ENCODE data around the gene PHF11.

Gene PHF11

DNA sequence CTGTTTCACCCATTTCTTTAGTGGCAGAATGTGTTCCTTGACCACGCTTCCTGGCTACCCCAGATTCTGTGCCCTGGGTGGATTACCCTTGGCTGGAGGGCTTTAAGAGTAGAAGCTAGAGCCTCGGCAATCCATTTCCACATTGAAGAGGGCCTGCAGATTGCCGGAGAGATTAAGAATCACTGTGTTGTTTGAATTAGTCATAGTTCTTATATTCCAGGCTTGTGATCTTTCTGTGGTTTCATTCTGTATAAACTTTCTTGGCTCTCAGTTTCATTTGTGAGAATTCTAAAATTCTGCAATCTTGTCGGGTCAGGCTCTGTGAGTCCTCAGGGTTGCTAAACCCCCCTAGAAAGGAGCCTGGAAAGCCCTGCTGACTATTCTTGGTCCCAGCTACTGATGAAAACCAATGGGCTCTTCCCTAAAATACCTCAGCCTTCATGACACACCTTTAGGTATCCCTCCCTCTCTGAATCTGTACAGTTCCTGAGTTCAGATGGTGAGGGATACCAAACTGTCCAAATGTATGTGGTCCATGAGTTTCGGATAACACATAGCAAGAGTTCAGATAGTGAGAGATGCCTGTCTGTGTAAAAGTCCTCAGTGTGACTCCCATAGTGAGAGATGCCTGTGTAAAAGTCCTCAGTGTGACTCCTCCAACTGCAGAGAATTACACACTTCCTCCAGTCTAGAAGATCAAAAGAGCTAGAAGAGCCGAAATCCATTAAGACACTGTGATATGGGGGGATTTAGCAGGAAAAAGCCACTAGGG, 4.3 kb downstream of the PHF11 start:
- DNase-seq, result no peak

DNA sequence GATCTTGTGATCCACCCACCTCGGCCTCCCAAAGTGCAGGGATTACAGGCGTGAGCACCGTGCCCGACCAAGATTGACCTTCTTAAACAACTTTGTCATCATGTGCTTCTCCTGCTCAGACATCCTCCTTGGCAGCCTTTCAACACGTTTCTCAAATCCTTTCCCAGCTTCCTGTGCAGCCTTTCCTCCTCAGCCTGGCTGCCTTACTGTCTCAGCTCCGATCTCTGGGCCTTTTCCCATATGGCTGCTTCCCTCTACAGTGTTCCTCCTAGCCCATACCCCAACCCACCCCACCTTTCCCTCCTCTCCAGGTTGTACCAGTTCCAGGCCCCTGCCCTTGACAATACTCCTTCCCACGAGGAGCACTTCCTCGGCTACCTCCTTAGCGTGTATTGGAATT, 7.2 kb downstream of the PHF11 start:
- DNase-seq, result no peak

DNA sequence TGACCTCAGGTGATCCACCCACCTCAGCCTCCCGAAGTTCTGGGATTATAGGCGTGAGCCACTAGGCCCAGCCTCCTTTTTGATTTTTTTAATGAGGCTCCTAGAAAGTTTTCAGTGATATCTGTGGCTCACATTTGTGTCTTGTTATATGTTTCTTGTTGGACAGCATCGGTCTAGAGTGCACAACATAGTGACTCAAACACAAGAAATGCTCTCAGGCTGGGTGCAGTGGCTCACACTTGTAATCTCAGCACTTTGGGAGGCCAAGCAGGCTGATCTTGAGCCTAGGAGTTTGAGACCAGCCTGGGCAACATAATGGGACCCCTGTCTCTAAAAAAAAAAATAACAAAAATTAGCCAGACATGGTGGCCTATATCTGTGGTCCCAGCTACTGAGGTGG, 8.2 kb downstream of the PHF11 start:
- DNase-seq, result no peak

DNA sequence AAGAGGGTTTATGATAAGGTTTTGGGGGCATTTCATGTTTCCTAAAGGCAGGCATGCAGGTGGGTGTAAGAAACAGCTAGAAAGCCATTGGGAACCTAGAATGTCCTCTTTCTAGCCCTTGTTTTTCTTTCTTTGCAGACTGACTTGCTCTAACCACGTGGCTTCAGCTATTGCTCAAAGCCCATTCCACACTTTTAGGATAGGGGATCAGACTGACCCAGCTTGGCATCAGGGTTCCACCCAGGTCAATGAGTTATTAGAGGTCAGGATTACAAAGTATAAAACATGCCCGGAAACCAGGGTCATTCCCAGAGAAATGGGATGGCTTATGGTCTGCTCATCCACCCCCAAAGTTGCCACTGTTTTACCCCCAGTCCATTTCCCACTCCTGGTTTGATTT, 16.8 kb downstream of the PHF11 start:
- DNase-seq, result no peak

DNA sequence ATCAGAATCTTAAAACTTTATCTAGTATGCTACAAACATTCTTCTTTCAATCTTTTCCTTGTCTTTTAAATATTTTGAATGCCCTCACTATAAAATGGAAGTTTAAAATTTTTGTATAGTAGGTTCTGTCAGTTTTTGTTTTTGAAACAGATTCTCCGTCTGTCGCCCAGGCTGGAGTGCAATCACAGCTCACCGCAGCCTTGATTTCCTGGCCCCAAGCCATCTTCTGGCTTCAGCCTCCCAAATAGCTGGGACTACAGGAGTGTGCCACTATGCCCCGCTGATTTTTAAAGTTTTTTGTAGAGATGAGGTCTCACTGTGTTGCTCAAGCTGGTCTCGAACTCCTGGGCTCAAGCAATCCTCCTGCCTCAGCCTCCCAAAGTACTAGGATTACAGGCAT, 20.7 kb downstream of the PHF11 start:
- no peak for DNase-seq

DNA sequence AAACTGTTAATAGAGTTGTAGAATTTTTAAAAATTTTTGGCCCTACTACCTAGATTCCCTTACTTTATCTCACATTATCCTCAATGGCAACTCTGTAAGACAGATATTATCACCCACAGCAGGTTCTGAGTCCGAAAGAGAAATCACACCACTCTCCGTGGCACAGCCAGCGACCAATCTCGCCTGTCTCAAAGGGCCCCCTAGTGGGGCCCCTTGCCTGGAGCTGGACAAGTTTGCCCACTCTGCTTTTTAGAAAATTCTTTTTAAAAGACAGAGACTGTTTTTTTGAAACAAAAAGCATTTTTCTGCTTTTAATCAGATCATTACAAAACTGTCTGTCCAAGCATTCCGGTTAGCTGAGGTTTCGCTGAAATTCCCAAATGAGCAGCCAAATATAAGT, 21.7 kb downstream of the PHF11 start:
- no peak for DNase-seq

DNA sequence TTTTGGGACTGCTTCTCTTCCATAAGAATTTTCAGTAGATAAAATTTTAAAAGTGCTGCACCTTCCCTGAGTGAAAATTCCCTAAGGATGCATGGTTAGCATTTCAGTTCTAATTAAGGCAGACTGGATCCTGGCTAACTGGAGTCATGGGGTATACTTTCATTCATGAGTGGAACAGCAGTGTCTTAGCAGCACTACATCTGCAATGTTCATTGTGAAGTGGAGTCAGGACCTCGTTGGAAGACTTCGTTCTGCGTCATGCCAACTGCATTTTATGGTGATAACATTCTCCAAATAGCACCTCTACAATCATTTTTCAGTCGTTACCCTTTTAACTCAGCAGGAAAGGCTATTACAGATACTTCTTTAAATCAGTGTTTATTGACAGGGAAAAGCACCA, 25.5 kb downstream of the PHF11 start:
- no peak for DNase-seq

DNA sequence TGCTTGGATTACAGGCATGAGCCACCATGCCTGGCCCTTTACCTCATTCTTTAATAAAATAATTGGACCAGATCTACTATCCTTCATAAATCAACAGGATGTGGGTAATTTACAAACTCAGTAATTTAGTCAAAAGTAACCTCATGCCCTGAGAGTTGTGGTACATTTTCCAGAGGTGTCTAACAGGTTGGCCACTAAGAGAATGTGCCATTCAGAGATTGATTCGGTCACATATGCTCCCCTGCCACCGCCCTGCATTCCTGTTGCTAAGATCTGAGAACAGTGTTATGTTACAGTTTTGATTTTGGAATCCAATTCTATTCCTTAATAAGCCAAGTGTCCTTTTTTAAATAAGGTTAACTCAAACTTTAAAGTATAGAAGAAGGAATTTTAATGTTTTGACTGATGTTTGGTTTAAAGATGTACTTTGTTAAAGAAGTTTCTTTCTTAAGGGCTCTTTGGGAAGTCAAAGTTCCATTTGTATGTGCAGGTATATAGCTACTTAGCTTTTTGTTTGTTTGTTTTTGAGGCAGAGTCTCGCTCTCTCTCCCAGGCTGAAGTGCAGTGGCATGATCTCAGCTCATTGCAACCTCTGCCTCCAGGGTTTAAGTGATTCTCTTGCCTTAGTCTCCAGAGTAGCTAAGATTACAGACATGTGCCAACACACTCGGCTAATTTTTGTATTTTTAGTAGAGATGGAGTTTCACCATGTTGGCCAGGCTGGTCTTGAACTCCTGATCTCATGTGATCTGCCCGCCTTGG, 29.2 kb downstream of the PHF11 start:
- DNase-seq, result no peak

DNA sequence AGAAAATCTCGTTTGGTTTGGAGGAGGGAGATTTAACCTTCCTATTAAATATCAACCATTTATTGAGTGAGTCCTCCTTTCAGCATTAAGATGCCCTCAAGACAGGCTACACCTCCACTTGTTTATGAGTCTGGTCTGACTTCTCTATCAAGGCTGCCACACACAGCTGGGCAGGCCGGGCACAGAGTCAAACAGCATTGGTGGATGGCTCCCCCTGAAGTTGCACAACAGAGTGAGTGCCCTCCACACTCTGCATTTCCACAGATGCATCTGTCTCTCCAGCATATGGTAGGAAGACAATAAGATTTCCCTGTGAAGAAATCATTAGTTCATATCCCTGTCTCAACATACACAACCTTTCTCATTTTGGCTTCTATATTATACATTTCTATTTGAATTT, 31.4 kb downstream of the PHF11 start:
- DNase-seq, result no peak

DNA sequence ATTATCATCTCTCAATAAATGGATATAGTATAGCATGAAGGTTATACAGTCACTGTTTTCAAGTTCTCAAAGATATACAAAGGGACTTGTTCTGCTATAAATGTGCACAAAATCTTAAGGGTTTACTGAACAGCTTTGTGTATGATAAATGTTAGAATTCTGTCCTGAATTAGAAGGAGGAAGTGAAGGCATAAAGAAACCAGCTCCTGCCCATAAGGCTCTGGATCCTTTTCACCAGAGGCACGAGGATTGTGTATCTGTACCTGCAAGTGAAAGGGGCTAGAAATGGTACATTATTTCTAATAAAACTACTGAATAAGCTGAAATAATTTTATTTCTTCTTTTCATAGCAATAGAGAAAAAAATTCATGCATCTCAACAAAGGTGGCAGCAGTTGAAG, 32.4 kb downstream of the PHF11 start:
- no peak for DNase-seq

DNA sequence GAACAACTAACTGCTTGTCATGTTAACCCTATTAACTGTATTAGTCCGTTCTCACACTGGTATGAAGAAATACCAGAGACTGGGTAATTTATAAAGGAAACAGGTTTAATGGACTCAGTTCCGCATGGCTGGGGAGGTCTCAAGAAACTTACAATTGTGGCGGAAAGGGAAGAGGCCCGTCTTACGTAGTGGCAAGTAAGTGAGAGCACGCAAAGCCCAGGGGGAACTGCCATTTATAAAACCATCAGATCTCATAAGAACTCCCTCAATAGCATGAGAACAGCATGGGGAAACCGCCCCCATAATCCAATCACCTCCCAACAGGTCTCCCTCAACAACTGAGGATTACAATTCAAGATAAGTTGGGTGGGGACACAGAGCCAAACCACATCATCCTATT, 34.7 kb downstream of the PHF11 start:
- no peak for DNase-seq

DNA sequence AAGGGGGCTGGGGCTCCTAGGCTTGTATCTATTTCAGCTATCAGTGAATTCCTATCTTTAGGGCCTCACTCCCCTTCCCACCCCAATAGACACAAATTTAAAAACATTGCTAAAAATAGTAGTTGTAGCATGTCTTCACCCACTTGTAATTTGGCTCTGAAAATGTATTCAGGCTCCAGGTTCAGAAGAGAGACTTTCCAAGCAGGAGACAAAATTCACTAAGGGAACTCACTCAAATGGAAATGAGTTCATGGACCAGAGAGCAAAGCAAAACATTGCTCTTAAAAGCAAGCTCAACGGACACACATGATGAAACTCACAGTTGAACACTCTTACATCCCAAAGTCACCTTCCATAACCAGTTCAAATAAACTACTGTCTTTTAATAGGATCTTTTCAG, 36.8 kb downstream of the PHF11 start:
- DNase-seq, result no peak

DNA sequence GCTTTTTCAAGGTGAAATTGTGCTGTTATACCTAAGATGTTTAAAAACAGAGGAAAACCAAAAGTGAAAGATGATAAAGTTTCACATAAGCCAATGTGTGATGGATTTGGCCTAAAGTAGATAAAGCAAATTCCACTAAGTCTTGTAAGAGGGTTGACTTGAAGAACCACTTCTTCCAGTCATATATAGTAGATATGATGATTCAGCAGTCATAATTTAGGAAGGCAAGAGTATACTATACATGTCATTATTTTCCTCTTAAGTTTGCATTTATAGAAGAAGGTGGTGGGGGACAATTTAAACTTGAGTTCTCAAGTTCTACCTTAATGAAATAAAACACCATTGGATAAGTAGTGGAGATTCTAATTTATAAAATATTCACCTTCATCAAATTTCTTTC, 37.3 kb downstream of the PHF11 start:
- DNase-seq, result no peak

DNA sequence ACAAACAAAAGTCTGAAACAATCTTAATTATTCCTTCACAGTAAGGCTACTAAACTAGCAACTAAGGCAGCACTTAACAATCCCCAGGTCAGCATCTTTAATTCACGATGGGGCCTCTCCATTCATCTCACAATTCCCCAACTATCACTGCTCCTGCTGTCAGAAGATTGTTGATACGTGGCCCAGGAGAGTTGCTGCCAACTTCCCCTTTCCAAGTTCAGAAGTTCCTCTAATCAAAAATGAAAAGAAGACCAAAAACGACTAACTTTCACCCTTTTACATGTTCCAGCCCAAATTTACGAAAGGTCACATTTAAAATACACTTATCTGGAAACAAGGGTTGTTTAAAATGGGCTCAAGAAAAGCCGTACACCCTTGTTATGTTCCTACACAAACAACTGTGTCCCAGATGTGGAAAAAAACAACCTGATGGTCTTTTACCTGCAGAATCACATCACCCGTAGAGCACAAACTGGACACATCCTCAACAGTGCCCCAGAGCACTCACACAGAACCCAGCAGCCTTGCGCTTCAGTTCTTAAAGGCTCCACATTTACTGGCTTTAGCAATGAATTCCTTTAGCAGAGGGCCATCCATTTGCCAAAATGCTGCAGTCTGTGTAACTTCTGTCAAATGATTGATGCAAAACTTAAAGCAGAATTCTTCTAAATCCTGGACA, 38.0 kb downstream of the PHF11 start:
- DNase-seq, result no peak

DNA sequence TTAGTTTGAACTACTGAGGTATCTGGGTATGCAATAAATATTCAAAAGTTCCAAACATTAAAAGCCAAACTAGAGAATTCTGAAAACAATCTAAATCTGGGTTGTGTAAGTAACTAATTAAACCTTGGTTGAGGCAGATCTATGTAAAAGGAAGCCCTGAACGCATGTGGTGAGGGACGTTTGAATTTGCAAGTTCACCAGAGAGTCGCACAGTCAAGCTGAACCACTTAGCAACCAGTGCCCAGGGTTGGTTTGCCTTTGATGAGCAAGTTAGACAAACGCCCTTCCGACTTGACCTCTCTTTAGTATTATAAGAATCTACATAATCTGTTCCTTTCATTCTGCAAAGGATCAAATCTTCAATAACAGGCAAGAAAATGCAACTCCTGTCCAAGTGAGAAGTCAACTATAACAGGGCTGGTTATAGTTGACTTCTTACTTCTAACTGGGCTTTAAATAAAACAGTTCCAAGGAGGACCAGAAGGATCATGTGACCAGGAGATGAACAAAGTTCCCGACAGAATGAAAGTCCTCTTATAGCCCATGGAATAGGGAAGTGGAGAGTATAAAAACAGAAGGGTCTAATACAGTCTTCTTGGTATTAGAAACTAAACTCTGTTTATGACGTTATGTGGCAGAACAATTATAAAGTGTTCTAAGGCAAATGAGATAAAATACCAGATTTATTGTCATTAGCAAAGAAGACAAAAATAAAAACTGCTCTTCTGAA, 40.6 kb downstream of the PHF11 start:
- DNase-seq, result no peak

DNA sequence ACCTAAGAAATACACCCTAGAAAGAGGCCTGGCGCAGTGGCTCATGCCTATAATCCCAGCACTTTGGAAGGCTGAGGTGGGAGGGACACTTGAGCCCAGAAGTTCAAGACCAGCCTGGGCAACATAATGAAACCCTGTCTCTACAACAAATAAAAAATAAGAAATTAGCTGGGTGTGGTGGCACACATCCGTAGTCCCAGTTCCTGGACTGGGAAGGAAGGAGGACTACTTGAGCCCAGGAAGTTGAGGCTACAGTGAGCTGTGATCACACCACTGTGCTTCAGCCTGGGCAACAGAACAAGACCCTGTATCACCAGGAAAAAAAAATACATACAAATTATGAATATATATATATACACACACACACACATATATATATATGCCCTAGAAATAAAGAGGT, 42.7 kb downstream of the PHF11 start:
- no peak for DNase-seq

DNA sequence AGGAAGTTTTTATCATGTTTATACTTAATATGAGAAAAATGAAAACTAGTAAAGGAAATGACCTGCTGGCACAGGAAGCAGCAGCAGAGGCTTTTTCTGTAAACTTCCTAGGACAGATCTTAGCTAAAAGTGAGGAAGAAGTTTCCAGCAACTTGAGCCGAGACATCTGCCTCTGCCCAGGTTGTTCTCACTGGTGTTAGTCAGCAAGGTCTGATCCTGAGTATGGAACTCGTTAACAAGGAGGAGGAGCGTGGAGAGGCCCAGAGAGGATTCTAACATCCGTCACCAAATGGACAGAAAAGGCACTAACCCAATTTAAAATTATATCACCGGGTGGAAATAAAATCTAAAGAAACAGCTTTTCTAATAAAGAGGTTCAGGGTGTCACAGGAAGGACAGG, 43.6 kb downstream of the PHF11 start:
- no peak for DNase-seq

DNA sequence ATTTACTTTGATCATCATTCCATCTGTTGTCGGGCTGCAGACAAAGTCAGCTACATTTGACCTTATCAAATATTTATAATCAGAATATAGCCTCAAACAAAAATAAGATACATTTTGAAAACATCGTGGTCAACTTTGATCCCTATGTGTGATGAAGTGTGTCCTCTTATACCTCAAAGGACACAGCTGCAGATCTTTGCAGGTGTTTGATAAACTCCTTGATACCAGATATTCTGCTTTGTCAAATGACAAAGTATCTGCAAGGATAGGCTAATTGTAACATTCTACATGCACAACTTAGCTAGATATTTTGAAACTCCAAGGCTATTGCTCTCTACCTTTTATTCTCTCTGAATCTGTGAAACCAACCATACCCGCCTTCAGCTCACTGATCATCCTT, 44.0 kb downstream of the PHF11 start:
- no peak for DNase-seq

DNA sequence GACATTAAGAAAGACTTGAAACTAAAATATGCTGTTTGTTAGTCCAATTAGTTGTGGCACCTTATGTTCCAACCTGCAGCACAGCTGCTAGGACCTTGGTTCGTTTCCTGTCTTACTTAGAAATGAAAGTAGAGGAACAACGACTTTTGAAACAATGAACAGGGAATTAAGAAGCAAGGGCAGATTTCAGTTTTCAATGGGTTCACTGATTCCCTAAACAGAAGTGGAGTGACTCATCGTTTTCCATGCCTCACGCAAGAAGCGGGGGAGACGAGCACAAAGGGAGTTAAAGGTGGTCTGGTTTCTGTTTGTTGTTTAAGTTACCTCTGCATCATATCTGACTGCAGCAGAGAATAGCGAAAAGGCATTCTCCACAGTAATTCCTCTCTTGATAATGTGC, 44.8 kb downstream of the PHF11 start:
- DNase-seq, result no peak

DNA sequence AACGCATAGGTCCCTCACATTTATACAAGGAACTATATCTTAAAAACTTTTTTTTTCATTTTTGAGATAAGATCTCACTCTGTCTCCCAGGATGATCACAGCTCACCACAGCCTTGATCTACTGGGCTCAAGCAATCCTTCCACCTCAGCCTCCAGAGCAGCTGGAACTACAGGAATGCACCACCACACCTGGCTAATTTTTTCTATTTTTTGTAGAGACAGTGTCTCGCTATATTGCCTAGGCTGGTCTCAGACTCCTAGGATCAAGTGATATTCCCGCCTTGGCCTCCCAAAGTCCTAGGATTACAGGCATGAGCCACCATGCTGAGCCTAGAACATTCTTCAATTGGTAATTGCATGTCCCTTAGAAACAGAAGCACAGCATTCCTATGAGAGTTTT, 47.9 kb downstream of the PHF11 start:
- no peak for DNase-seq

DNA sequence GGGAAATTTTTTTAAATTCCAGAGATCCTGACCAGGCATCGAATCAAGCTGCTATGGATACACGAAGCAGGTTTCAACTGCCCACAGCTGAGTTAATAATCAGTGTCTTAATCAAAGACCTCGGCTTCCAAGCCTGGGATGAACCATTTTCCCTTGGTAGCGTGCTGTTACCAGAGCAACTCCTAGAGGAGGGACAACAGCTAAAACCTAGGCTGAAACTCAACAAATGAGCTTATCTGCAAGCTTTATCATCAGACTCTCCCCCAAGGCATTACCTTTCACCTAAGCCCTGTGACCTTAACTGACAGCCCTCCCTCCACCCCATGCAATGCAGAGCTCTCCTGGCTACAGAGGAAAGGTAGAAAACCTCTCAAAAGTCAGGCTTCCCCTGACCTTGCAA, 49.9 kb downstream of the PHF11 start:
- no peak for DNase-seq

DNA sequence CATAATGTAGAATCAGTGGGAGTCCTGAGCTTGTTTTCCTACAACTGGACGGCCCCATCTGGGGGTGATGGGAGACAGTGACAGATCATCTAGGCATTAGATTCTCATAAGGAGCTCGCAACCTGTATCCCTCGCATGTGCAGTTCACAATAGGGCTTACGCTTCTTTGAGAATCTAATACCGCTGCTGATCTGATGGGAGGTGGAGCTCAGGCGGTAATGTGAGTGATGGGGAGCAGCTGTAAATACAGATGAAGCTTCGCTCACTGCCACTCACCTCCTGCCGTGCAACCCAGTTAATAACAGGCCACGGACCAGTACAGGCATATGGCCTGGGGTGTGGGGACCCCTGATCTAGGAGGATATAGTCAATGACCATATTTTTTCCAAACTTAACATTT, 50.8 kb downstream of the PHF11 start:
- DNase-seq, result no peak

DNA sequence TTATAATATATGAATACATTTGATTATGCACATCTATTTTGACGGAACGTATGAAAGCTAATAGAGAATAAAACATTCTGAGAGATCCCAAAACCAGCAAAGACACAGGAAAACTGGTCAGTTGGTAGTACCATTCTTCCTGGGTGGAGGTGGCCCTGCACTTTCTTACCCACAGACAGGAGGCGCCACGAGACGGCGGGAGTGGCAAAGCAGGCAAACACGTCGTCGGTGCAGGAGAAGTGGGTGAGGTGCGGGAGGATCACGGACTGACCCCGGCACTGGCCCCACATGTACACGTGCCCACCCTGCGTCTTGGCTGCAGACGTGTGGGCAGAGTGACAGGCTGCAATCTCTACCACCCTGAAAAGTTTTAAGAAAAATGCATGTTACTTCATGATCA, 53.5 kb downstream of the PHF11 start:
- DNase-seq, result no peak
